Adrenal gland (tissue), 12 donors: ENCODE results near the gene SHISA6. TPM values are rescaled to one million over a fixed set of nuclear protein-coding genes. Genes with fewer than 3 reads are reported as not detected.

Experiments used
- DNase-seq, 7 donors: peaks; one replicate each; pipeline ENCODE4 v3.0.0-alpha.2; 2019 to 2020
- H3K27ac ChIP-seq, 5 donors: fragments of 200-600 bp; sonication (generic) in 4 of 5; 1 replicate in 3 of 5; 2 replicates in 2 of 5; pipeline versions ENCODE4 v1.5.1 to v1.8.0; 2016 to 2020; ENCODE audit warnings: mild to moderate bottlenecking in 1 of 5
- H3K27me3 ChIP-seq: fragments of 200-600 bp; 2 replicates; pipeline ENCODE4 v1.8.0; 2021
- H3K36me3 ChIP-seq, 2 donors: fragments of 200-600 bp; replicated peaks in 1 of 2; 1 replicate in 1 of 2; 2 replicates in 1 of 2; pipeline versions ENCODE4 v1.5.1 to v1.8.0; 2018 to 2022
- H3K4me1 ChIP-seq, 2 donors: fragments of 200-600 bp; replicated peaks in 1 of 2; 1 replicate in 1 of 2; 2 replicates in 1 of 2; pipeline versions ENCODE4 v1.5.1 to v1.8.0; 2018 to 2021
- H3K4me3 ChIP-seq, 4 donors: fragments of 200-600 bp; sonication (generic) in 3 of 4; one replicate each; pipeline ENCODE4 v1.5.1; 2016 to 2018
- H3K9me3 ChIP-seq, 3 donors: fragments of 200-600 bp; sonication (generic) in 1 of 3; replicated peaks in 1 of 3; 1 replicate in 2 of 3; 2 replicates in 1 of 3; pipeline versions ENCODE4 v1.5.1 to v1.8.0; 2016 to 2021
- POLR2A ChIP-seq, 2 donors: fragments of 450-650 bp; IDR thresholded peaks; one replicate each; pipeline ENCODE4 v1.6.1; 2017; ENCODE audit warnings: antibody characterized with exemption in 2 of 2, mild to moderate bottlenecking in 2 of 2, moderate library complexity in 1 of 2
- WGBS, 4 donors: extraction: QIAGEN DNeasy Blood & Tissue Kit in 2 of 4; methylation state at CpG; one replicate each; pipeline versions ENCODE4 v1.1.5 to v1.1.7; 2013 to 2017; 5-methylcytosine and 5-hydroxymethylcytosine counted together
- intact Hi-C, 2 donors: fragments of 100-400 bp; cut with DNase I; formaldehyde crosslinking; loops; one replicate each; pipeline versions ENCODE4 v1.14.1 to v1.15.0; 2022 to 2023
- polyA plus RNA-seq, 3 donors: library from polyadenylated mRNA; stranded (reverse); fragments of 200-250 nt in 2 of 3; fragments of 350-450 nt in 1 of 3; fragmentation: Illumina TruSeq in 1 of 3; extraction: RNeasy Lipid Tissue Mini Kit (QIAGEN cat#74804) in 1 of 3; gene quantifications; one replicate each; pipeline ENCODE4 v1.2.3, GENCODE V29; 2013 to 2014
- total RNA-seq, 9 donors: library from RNA; depleted of rRNA in 4 of 9; stranded (reverse); fragments of >200 nt in 4 of 9; fragments of 120-200 nt in 1 of 9; fragmentation: NEBNext Ultra II Directional in 1 of 9; extraction: Animal tissue kit (Norgen Biotek cat#: 25700) in 1 of 9; gene quantifications; one replicate each; pipeline versions ENCODE4 v1.1.0 to v1.2.4, GENCODE V29; 2013 to 2023
- TF ChIP-seq, protein P1 (sequence below), 6 experiments: fragments of 450-650 bp in 4 of 6; fragments of 200-600 bp in 2 of 6; sonication (generic) in 1 of 6; IDR thresholded peaks; 1 replicate in 5 of 6; 2 replicates in 1 of 6; pipeline versions ENCODE4 v1.5.1 to v1.8.0; 2016 to 2021; ENCODE audit warnings: antibody characterized with exemption in 6 of 6, mild to moderate bottlenecking in 2 of 6, moderate library complexity in 1 of 6
- donor health status: healthy with polysubstance abuse.
- donor health status: Bipolar disorder and iron deficiency.
- donor health status: DM: yes; HTN: yes; CAD: no.
- donor health status: DM: no; HTN: no; CAD: no.
- donor health status: DM: no; HTN: no; CAD: no.
- donor health status: DM: yes; HTN: yes; CAD: no.

SHISA6 gene
- total and polyA plus RNA-seq, 12 donors = 0.09 to 2.0 (median 0.57) TPM

DNA sequence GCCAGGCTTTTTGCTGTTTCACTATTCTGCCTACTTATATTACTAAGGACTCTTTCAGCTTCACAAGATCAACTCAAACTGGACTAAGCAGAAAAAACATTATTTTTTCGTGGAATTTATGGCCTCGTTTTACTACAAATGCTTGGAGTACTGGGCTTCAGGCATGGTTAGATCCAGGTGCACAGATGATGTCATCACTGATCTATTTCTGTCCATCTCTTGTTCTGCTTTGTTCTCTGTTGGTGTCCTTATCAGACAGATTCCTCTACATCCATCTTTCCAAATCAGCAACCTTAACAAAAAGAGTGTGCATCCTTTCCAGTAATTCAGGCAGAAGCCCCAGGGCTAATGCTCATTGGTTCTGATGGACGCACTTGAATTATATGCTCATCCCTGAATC, 247.4 kb downstream of the SHISA6 start:
- intact Hi-C loops = no loop called here
- WGBS, 4 donors = 73 to 81% (median 76%) methylated on average over 3 of the region's 3 CpGs
- Histone ChIP-seq H3K9me3 (no peaks in the 10 kb centered on the region), H3K4me1 (no peaks in the 10 kb centered on the region), H3K4me3 (no peak overlapping the region), H3K36me3 (no peaks in the 10 kb centered on the region), H3K27me3 (no peaks in the 10 kb centered on the region), H3K27ac (no peak overlapping the region)
- no peak for TF ChIP-seq POLR2A (IDR thresholded peaks at IDR 0.05)
- TF ChIP-seq, protein P1, sequence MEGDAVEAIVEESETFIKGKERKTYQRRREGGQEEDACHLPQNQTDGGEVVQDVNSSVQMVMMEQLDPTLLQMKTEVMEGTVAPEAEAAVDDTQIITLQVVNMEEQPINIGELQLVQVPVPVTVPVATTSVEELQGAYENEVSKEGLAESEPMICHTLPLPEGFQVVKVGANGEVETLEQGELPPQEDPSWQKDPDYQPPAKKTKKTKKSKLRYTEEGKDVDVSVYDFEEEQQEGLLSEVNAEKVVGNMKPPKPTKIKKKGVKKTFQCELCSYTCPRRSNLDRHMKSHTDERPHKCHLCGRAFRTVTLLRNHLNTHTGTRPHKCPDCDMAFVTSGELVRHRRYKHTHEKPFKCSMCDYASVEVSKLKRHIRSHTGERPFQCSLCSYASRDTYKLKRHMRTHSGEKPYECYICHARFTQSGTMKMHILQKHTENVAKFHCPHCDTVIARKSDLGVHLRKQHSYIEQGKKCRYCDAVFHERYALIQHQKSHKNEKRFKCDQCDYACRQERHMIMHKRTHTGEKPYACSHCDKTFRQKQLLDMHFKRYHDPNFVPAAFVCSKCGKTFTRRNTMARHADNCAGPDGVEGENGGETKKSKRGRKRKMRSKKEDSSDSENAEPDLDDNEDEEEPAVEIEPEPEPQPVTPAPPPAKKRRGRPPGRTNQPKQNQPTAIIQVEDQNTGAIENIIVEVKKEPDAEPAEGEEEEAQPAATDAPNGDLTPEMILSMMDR (IDR thresholded peaks at IDR 0.05) = no peak
- DNase-seq = no peak

GRCh38 chr17:11490171-11490755, 249.2 kb downstream of the SHISA6 start:
- whole genome bisulfite sequencing, 4 donors = 76 to 83% (median 78%) methylated on average over 14 of the region's 14 CpGs
- no peaks in the 10 kb centered on the region for H3K4me1 ChIP-seq
- intact Hi-C loops = no loop called here

DNA sequence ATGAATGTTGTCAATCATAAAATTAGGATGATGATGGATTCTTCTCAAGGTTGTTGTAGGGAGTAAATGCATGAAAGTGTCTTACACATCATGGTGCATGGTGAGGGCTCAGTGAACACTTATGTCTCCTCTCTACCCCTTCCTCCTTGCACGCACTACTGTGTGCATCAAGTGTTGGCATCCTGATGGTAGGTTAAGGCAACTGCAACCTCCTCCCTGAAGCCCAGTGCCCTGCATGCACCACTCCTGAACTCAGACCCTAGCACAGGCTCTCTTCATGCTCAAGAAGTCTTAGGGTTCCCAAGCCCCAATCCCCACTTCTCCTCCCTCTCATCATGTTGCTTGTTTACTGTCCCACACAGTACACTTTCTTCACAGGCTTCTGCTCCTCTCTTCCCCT, 251.5 kb downstream of the SHISA6 start:
- no peaks in the 10 kb centered on the region for H3K4me1 ChIP-seq
- no peaks in the 10 kb centered on the region for H3K36me3 ChIP-seq
- no peaks in the 10 kb centered on the region for H3K9me3 ChIP-seq
- 89 to 100% (median 92%) methylated on average over 1 of the region's 1 CpG for WGBS, 4 donors
- no peak for DNase-seq
- TF ChIP-seq, protein P1 (IDR thresholded peaks at IDR 0.05) = no peak
- TF ChIP-seq POLR2A (IDR thresholded peaks at IDR 0.05) = no peak
- H3K27me3 ChIP-seq = no peaks in the 10 kb centered on the region
- H3K4me3 ChIP-seq = no peak overlapping the region
- intact Hi-C loops = no loop called here
- H3K27ac ChIP-seq = no peak overlapping the region

More at GRCh38 chr17:11490171-11490755, 249.2 kb downstream of the SHISA6 start:
- no peak overlapping the region for H3K4me3 ChIP-seq
- no peaks in the 10 kb centered on the region for H3K9me3 ChIP-seq
- DNase-seq = no peak
- no peaks in the 10 kb centered on the region for H3K27me3 ChIP-seq
- H3K36me3 ChIP-seq = no peaks in the 10 kb centered on the region
- no peak for TF ChIP-seq POLR2A (IDR thresholded peaks at IDR 0.05)
- TF ChIP-seq, protein P1 (IDR thresholded peaks at IDR 0.05) = no peak
- no peak overlapping the region for H3K27ac ChIP-seq

DNA sequence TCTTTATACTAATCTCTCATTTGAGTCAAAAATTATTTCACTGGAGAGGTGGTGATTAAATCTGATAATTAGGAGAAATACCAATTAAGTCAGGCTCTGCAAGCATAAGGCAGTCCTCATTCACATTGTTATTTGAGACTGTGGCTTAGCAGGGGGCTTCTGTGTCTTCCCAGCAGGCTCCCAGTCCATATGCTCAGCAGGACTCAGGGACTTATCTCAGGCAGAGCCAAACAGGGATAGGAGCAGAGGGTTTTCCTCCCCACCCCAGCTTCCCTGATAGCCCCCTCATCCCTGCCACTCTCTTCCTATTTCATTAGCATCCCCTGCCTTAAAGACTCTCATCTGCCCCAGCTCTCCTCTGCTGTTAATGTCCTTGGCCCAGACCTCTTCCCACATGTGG, 252.9 kb downstream of the SHISA6 start:
- intact Hi-C loops = no loop called here
- H3K27me3 ChIP-seq = no peaks in the 10 kb centered on the region

More for the DNA sequence above, 252.9 kb downstream of the SHISA6 start:
- DNase-seq = no peak
- H3K4me3 ChIP-seq = no peak overlapping the region
- H3K4me1 ChIP-seq = no peaks in the 10 kb centered on the region
- H3K27ac ChIP-seq = no peak overlapping the region
- TF ChIP-seq, protein P1 (IDR thresholded peaks at IDR 0.05) = no peak
- TF ChIP-seq POLR2A (IDR thresholded peaks at IDR 0.05) = no peak
- H3K9me3 ChIP-seq = no peaks in the 10 kb centered on the region
- H3K36me3 ChIP-seq = no peaks in the 10 kb centered on the region
